HG02938 (cell line): ENCODE measurements around the gene DPYD.

Experiments used
- ATAC-seq: cut with Tn5 transposase; IDR thresholded peaks from one replicate; pipeline ENCODE4 v1.9.1; 2021; ENCODE audit warnings: mild to moderate bottlenecking, moderate library complexity; ENCODE audit not compliant: unreplicated experiment

The DPYD gene

DNA sequence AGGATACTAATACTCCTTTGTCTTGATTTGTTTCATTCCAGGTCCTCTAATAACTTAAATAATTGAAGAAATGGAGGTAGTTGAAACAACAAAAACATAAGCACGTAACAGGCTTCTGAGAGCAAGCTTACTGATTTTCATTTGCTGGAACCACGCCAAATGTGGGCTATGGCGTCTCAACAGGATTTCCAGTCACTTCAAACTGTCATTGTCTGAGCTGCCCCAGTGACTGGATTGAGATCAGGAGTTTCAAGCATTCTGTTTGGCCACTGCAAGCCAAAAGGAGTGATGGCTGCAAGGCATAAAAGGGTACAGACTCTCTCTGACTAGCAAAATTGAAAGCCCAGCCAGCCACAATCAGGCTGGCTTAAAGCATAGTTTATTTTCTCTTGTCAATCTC, 289.9 kb downstream of the DPYD start:
- no peak for ATAC-seq

DNA sequence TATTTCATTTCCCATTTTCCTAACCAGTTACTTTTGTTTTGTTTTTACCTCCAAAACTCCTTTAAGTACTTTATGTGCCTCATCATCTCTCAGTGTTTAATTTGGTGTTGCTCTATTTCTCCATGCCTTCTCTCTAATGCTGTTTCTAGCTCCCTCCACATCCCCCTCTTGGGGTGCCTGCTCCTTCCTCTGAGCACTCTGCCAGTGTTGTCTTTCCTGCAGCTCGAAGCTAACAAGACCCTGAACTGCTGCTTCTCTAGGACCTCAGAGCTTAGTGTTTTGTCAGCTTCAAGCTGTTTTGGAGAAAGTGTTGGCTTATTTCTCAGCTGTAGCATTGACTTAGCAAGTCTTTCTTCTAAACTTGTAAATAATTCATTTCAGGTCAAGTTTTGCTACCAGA, 290.6 kb downstream of the DPYD start:
- ATAC-seq, result no peak

DNA sequence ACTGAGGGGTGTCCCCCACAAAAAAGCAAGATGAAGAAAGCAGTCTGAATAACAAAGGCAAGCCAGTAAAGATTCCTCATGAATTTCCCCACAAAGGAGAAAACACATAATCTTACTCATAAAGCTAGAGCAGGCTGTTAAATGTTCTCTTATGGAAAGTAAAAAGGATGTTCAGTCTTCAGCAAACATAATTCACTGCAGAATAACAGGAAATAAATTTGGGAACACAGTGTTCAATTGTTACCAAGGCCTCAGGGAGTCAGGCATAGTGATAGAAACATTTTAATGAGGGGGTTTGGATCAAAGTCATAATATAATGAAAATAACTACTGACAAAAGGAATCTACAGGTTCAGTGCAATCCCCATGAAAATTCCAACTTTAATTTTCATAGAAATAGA, 297.6 kb downstream of the DPYD start:
- no peak for ATAC-seq

DNA sequence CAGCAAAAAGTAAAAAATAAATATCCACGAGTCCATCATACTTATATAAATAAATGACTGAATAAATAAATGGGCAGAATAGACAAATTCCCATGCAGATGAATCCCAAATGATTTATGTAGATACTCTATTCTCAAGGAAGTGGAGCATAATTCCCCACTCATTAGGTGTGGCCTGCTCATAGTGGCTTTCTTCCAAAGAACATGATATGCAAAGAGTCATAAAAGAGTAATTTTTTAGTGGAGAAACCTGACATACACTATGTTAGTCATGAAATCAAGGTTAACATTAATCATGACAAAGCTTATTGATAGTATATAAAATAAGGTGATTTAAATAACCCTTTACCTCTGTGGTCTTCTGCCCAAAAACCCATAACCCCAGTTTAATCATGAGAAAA, 298.9 kb downstream of the DPYD start:
- no peak for ATAC-seq

DNA sequence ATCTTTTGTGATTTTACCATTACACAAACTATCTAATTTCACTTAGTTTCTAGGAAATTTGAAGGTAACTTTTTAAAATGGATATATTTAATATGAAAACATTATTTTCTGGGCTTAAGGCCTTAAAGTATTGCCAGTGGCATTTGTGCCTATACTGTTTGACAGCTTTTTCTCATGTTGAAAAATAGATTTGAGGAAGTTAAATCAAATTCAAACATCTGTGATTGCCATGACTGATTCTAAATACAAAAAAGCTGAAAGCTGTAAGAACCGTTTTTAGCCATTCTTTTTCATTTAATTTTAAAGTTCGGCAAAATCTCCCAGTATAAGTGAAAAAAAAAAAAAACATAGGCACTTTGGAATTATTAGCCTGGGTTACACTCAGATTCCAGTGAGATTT, 301.1 kb downstream of the DPYD start:
- ATAC-seq, result no peak

DNA sequence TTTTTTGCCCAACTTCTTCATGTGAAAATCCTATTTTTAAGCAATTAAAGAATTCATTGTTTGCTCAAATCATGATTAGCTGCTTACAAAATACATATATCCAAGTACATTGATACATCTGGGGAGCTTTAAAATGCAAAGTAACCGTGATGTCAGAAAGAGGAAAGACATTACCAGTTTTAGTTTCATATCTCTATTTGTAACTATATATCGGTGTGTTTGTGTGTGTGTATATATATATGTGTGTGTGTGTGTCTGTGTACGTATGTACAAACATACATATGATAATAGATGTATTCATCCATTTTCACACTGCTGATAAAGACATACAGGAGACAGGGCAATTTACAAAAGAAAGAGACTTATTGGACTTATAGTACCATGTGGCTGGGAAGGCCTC, 310.1 kb downstream of the DPYD start:
- no peak for ATAC-seq

DNA sequence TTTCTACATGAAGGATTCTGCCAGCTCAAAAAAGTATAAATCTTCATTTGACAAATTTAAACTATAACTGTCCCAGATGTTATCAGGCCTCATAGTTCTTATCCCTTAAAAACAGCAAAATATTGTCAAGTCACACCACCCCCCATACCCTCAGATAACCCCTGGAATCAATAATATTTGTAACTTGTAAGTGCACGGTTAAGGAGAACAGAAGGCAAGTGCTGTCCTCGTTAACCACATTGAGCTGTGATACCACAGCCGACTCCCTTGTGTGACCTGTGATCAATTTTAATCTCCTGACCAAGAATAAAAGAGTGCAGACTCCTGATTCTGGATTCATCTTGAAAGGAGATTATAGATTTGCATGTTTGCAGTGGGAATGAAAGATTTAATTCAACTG, 310.7 kb downstream of the DPYD start:
- ATAC-seq, result no peak

DNA sequence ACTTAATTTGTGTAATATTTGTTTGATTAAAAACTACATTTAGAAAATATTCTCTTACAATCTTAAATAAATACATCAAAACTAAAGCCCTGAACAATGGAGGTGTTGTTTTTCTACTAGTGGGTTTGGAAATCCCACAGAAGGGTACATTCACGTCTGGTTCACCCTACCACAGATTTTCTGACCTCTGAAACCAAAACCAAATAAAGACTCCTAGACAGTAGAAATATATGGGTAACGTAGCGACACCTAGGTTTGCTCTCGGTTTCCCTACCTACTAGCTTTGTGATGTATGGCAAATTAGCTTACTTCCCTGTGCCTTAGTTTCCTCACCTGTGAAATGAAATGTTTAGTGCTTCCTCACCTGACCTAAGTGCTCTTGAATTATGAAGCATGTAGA, 312.6 kb downstream of the DPYD start:
- ATAC-seq, result no peak

DNA sequence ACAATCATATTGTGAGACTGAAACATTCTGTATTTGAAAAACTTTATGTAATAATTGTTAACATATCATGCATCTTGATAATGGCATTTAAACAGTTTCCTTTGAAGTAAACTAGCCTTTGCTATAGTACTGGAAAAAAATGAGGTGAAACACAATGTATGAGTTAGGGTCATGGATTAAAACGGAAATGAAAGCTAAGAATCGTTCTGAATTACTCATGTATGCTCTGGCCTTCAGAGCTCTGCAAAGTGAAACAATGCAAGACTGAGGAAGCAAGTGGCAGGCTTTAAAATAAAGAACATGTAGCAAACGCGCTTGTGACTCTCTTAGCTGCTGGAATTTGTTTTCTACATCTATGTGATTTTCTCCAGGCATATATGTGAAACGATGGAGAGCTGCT, 317.1 kb downstream of the DPYD start:
- no peak for ATAC-seq

DNA sequence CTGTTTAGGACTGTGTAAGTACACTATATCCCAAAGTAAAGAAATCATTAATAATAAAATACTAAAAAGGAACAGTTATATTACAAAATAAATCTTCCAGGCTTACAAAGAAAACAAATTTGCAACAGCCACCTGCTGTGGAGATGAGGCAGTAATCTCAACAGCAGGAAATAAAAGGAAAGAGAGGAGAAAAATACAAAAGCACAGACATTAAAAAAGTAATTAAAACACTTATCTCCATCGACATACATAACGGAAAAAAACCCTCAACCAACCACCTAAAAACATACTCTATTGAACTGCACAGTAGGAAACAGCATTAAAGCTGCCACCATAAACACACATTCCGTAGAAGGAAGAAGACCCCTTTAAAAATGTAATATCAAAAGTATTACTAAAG, 317.6 kb downstream of the DPYD start:
- no peak for ATAC-seq

DNA sequence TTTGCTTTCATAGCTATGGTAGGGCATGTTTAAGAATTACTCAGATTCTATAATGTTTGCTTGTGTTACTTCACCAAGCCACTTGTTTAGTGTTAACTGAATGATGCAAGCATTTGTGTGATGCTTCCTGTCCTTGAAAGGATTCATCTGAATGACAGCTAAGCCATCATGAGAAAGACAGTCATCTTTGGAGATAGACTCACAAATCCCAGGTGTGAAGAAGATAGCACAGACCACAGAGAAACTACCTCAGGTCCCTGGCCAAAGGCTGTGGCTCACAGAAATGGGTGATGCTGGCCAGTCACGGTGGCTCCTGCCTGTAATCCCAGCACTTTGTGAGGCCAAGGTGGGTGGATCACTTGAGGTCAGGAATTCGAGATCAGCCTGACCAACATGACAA, 321.4 kb downstream of the DPYD start:
- no peak for ATAC-seq

DNA sequence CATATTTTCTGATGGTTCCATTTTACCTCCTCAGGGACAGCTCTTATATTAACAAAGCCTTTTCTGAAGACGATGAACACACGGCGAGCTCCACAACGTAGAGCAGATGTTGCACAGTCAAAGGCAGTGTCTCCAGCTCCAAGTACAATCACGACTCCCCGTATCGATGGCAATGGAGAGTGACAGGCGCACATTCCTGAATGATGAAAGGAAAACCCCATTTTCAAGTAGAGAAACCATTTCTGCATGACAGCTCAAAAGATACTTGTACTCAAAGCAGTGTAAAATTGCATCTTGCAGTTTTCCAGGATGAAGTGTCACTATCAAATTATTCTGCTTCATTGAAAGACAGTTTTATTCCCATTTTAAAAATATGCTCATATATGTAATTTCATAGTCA, 327.6 kb downstream of the DPYD start:
- ATAC-seq, result no peak

DNA sequence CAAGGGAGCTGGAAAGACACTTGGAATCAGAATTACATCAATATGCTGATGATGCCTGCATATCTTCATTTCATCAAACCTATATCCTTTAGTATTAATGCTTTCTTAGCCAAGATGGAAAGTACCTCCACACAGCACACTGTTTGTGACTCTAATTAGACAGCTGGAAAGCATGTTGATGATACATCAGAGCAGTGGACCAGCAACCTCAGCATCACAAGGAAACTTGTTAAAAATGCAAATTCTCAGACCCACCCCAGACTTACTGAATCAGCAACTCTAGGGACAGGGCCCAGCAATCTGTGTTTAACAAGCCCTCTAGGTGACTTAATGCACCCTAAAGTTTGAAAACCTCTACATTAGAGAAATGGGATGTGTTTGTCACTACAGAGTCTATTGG, 332.1 kb downstream of the DPYD start:
- ATAC-seq, result no peak

DNA sequence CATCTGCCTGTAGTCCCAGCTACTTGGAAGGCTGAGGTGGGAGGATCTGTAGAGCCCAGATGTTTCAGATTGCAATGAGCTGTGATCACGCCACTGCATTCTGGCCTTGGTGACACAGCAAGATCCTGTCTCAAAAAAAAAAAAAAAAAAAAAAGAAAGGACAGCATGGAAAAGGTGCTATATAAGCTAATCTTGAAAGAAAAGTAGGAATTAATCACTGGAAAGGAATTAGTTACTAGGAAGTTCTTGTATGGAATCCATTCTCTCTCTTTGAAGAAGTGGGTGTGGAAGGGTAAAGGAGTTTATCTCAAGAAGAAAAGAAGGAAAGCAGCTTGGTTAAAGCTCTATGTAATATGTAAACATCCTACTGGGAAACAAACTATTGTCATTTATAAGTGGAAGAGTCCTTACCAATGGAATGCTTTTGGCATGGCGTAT, 339.2 kb downstream of the DPYD start:
- no peak for ATAC-seq

DNA sequence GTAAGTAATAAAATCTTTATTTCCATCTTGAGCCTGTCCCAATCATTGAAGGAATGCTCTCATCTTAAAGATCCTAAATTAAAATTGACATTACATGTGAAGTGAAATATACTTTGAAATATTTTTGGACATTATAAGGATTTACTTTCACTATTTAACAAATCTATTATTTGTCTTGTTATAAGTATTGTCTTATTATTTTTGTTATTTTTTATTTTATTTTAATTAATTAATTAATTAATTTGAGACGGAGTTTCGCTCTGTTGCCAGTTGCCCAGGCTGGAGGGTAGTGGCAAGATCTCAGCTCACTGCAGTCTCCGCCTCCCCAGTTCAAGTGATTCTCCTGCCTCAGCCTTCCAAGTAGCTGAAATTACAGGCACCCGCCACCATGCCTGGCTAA, 343.2 kb downstream of the DPYD start:
- ATAC-seq, result no peak

DNA sequence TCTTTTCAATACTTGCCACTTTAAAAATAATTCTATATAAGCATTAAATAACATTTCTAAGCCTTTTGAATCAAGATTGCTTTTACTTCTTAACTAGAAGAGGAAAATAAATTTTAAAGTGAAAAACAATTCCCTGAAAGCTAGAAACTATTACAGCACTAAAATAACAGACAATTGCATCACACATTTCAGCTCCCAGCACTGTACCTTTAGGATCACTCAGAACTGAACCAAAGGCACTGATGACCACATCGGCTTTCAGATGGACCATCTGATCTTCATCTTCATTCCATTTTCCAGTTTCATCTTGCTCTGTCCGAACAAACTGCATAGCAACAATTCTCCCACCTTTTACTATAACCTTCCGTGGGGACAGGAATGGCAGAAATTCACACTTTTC, 347.3 kb downstream of the DPYD start:
- no peak for ATAC-seq

DNA sequence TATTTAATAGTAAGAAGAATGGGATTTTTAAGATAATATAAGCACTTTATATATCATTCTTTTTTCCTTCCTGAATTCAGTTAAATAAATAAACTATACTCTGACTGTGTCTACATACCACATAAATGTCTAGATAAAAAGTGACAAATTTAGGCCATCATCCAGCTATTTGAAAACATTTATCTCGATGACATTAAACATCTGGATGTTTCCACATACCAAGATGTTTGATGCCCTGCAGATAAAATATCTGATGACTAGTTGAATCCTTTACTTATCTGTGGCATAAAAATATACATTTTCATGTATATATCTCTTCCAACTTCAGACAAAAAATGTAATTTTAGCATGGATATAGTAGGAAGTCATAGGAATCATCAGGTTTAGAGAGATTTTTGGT, 348.3 kb downstream of the DPYD start:
- ATAC-seq, result no peak

DNA sequence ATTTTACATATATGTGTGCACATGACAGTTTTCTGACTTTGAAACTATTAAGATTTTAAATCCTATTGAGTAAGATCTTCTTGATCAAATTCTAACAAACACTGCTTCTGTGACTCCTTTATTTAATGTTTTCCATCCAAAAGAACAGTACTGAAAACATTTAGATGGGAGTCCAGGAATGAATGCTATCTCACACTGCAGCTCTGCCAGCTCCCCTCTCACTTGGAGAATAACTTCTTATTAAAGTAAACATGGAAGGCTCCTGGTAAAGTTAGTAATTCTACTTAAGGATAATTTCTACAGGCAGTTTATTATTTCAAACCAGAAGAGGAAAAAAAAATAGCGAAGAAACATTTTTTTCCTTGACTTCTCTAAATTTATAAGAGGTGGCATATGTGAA, 349.1 kb downstream of the DPYD start:
- ATAC-seq, result no peak

DNA sequence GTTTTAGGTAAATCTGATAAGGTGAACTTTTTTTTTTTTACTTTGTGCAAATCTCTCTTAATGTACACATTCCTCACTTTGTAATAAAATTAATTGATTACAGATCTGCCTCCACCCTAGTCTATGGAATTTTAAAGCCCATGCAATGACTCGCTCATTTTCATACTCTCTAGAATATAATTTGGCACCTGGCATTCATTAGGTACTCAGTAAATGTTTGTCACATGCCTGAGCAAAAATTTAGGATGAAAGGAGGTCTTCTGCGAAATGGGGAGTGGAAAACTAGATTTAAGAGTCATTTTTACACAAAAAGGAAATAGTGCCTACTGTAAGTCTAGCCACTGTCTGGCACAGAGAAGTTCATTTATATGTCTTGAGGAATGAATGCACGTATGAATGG, 350.1 kb downstream of the DPYD start:
- ATAC-seq, result no peak

DNA sequence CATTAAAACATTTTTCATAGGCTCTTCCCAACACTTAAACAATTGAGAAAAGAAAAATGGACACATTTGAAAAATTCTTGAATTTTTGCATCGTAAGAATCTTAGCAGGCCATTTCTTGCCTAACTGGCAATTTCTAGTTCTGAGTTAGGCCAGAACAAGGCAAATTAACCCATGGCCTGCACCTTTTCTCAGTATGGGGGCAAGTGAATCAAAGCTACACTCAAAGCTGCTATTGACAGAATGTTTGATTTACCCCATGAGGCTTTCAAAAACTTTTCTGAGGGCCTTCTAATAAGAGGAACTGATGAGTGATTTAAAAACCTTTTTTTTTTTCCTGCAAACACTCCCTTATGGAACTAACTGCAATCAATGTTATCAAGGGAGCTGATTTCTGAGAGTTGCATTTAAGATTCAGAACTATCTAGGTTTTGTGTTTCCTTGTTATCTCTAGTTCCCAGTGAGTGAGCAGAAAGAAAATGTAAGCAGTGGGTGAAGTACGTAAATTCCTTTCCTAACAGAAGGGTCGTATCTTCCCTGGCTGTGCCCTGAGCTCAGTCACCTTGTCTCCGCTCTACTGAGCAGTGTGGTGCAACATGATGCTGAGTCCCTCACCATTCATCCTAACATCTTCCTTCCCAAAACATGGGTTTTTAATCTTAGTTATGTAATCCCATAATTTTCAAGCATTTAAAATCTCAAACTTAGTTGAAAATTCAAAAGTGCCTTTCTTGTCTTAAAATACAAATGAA, 353.7 kb downstream of the DPYD start:
- no peak for ATAC-seq

DNA sequence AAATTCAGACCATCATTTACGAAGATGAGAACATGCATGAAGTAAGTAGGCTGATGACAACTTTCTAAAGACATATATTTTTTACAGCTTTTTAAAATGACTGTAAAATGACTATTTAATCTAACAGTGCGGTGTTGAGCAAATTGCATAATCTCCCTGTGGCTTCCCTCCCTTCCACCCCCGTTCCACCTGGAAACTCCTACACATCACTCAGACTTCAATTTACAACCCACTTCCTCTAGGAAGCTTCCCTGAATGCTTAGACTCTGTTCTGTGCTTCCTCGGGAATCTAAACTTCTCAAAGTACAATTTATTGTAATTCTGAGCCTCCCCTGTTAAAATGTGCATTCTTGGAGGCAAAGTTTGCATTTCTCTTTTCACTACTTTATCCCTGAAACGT, 354.9 kb downstream of the DPYD start:
- ATAC-seq, result no peak

DNA sequence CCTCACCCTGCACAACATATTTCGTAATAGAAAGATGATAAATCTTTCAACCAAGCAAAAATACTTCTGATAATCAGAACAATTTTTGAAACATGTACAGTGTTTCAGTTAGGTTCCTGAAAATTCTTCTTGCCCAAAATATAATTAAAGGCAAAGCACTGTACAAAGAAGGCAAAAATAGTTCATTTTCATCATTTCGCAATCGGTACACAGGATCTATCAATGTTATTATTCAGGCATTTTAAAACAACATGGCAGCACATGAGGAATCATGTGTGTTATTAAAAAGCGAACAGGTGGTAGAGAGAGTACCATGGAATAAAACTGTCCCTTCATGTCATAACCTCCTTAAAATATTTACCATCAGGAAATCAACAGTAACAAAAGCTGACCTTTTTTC, 356.9 kb downstream of the DPYD start:
- no peak for ATAC-seq

DNA sequence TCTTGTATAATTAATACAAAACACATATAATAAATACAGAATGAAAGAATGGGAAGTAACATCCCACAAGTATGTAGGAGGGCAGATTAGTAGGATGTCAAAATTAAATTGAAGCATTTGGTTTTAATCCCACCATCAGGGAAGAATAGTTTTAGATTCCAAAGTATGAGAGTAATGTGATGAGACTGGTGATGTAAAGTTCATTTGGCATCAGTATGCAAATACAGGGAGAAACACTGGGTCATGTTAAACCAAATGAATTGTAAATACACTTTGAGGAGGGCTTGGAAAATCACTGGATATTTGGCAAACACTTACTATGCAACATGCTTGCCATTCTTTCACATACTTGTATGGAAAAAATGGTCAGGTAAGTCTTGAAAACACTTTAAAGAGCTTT, 358.8 kb downstream of the DPYD start:
- no peak for ATAC-seq
